ENCODE results near the gene GPR107.
A peak's percentile ranks its signal among the peaks of the same experiment; 100 is the strongest.

GPR107 gene

DNA sequence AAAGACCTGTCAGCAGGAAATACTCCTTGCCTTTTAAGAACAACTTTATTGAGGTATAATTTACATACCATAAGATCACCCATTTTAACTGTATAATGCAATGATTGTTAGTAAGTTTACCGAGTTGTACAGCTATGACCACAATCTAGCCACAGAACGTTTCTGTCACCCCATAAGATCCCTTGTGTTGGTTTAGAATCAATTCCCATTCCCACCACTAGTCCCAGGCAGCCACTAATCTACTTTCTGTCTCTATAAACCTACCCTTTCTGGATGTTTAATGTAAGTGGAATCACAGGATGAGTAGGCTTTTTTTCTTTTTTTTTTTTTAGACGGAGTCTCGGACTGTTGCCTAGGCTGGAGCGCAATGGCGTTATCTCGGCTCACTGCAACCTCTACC is 4.4 kb downstream of the GPR107 start:
- DNase-seq: no peak

DNA sequence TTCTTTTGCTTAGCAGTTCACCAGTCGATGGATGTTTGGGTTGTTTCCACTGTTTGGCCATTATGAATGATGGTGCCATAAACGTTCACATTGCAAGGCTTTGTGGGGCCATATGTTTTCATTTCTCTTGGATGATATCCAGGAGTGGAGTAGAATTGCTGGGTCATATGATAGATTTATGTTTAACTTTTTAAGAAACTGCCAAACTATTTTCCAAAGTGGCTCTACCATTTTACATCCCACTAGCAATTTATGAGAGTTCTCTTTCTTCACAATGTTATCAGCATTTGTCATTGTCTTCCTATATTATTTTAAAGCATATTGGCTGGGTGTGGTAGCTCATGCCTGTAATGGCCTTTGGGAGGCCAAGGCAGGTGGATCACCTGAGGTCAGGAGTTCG is 5.2 kb downstream of the GPR107 start:
- no peak for DNase-seq

DNA sequence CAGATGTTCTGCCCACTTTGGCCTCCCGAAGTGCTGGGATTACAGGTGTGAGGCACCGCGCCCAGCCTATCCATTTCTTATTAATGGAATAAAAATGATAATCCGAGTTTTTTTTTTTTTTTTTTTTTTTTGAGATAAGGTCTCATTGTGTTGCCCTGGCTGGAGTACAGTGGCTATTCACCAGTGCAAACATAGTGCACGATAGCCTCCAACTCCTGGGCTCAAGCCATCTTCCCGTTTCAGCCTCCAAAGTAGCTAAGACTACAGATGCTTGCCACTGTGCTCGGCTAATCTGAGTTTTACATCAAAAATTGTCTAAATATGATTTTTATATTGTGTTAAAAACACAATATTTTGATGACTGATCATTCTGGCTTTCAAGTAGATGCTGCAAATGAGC is 6.6 kb downstream of the GPR107 start:
- DNase-seq: no peak

DNA sequence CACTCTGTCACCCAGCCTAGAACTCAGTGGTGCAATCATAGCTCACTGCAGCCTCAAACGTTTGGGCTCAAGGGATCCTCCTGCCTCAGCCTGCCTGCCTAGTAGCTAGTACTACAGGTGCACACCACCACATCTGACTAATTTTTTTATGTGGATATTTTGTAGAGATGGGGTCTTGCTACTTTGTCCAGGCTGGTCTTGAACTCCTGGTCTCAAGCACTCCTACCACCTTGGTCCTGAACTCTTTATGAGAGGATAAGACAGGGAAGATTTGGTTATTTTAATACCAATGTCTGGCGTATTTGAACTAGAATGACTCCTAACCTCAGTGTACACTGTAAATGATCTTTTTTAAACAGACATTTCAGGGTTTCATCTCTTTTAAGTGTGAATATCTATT is 9.0 kb downstream of the GPR107 start:
- no peak for DNase-seq

DNA sequence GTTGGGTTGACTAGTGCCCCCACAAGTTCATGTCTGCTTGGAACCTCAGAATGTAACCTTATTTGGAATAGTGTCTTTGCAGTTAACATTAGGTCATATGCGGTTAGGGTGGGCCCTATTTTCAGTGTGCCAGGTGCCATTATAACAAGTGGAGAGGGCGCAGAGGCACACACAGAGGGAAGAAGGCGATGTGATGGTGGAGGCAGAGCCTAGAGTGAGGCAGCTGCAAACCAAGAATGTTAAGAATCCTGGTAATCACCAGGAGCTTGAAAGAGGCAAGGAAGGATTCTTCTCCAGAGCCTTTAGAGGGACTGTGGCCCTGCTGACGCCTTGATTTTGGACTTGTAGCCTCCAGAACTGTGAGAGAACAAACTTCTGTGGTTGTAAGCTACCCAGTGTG is 10.9 kb downstream of the GPR107 start:
- DNase-seq: no peak

DNA sequence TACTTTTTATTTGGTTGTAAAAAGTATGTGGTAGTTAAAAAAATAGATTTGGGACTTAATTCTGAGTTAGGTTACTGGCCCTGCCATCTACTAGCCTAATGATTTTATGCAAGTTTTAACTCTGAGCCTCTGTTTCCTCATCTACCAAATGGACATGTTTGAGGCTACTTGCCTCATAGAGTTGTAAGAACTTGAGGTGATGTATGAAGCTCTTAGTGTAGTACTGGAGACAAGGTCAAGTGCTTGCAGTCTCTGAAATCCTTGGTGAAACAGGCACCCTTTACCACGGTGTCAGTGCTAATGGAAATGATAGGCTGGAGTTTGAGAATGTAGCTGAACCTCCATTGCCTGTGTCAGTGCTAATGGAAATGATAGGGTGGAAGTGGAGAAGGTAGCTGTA is 15.3 kb downstream of the GPR107 start:
- peak; percentile 29 to 30 for DNase-seq

DNA sequence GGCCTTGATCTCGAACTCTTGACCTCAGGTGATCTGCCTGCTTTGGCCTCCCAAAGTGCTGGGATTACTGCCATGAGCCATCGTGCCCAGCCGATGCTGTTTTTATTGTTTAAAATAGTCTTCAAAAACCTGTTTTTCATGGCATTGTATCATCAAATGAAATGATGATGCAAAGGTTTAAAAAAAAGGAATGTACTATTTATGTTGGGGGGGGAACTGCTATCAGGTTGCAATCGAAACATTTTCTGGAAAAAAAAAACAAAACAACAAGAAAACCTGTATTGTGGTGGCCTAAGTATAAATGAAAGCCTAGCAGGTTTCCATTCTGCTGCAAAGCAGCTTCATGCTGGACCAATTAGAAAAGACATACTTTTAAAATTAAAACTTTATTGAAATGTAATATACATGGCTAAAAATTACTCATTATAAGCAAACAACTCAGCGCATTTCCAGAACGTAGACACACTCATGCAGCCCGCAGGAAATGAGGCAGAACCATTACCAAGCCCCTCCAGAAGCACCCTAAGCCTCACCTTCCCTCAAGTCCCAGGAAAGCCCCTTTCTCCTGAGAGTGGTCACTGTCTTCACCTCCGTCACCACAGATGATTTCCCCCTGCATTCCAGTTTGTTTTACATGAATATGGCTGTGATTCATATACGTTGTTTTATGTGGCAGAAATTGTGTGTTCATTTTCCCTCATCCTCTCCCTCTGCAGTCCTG is 19.0 kb downstream of the GPR107 start:
- no peak for DNase-seq

DNA sequence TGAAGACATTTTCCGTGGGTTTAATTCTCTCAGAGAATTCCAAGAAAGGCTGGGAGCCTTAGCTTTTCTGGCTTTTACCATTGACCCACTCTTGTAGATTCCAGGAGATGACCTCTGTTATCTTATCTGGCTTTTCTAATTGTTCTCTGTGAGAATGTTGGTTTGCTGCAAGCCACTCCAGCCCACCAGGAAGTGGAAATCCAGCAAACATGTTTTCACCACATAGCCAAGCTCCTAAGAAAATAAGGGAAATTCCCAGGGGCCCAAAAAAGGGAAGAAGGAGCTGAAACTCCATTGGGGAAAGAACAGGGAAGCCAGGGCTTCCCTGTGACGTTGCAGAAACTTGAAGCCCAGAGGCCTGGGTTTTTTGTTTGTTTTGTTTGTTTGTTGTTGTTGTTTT is 19.7 kb downstream of the GPR107 start:
- DNase-seq: peak; percentile 90 to 93

DNA sequence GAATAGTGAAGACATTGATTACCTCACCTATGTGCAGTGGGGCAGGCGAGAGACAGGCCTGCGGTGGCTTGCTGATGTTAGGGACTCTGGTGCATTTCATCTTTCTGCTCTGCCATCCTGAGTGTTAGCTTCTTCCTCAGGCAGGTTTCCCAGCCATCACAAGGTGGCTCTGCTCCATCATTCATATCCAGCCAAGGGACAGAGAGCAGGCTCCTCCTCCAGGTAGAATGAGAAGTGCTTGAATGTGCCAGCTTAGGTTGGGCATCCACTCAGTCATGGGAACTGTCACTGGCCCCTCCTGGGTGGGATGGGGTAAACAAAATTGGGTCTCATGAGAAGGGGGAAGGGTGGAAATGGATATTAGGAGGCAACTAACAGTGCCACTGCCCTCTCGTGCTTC is 24.8 kb downstream of the GPR107 start:
- no peak for DNase-seq

DNA sequence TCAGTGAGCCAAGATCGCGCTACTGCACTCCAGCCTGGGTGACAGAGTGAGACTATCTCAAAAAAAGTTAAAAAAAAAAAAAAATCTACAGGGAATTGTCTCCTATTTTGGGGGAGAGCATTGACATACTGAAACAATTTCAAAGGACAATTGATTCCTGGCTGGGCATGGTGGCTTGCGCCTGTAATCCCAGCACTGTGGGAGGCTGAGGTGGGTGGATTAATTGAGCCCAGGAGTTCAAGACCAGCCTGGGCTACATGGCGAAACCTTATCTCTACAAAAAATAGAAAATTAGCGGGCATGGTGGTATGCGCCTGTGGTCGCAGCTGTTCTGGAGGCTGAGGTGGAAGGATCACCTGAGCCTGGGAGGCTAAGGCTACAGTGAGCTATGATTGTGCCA is 30.6 kb downstream of the GPR107 start:
- DNase-seq: no peak

DNA sequence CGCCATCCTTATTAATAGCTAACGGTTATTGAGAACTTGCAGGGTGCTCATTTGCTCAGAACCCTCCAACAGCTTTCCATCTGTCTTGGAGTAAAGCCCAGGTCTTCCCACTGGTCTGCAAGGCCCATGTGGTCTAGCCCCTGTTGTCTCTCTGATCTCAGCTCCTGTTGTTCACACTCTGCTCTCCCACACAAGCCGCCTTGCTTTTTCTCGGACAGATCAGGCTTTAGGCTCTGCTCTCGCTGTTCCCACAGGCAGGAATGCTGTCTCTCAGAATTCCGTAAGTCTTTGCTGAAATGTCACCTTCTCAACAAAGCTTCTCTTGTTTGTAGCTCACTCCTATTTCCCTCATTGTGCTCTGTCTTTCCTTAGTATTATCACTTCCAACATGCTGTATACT is 34.3 kb downstream of the GPR107 start:
- DNase-seq: no peak

DNA sequence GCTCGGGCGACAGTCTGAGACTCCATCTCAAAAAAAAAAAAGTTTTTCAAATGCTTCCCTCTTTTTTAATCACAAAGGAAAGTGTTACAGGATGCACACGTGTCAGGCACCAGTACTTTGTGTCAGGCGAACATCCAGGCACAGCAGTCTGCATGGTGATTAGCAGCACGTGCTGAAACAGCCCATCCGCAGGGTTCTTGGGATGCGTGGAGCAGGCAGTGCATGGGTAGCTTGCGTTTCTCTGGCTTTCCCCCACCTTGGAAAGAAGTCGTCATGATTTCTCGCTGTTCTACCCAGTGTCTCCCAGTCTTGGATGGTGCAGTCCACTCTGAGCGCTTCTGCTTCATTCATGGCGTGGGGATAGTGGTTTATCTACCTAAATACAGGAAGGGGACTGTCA is 35.4 kb downstream of the GPR107 start:
- no peak for DNase-seq

DNA sequence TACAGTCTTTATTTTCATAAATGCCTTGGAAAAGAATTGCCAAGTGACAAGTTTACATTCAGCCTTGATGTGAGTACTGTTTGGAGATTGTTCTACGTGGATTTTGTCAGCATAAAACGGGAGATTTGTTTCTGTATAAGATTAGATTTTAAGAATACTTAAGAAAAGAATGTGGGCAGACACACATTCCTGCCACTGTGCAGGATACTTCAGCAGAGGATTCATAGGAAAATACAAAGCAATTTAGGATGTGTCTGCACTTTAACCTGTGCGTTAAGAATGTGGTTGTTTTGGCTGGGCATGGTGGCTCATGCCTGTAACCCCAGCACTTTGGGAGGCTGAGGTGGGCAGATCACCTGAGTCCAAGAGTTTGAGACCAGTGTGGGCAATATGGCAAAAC is 37.2 kb downstream of the GPR107 start:
- no peak for DNase-seq

DNA sequence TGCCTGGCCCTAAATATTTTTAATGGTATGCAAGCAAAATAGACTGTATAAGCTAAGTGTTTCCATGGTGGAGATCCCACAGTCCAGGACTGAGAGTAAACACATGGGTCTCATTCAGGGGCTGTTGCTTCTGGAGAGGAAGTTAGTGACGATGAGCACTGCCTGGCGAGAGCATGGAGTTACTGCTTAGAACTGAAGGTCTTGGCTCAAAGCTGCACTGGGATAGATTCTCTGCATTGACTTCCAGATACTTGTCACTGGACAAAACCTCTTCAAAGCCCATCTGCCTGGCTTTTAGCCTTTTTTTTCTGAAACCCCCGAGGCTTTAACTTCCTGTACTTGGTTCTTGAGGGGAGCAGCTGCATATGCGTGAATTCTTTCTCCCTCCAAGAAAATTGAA is 39.2 kb downstream of the GPR107 start:
- no peak for DNase-seq

DNA sequence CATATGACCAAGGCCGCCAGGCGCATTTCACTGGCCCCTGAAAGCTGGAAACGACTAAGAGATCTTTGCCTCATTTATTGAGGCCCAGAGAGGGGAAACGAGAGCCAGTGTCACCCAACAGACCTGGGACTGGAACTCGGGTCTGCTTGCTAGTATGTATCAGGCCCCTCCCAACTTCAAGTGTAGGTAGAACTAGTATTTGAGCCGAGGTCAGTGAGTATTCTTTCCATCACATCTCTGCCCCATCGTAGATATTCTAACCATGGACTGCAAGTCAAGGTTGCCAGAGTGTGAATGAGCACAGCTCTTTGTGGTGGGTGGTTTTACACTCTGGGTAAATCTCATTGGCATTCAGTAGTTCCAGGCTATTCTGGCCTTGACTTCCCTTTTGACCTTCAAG is 42.2 kb downstream of the GPR107 start:
- peak; percentile 8 to 50 for DNase-seq

DNA sequence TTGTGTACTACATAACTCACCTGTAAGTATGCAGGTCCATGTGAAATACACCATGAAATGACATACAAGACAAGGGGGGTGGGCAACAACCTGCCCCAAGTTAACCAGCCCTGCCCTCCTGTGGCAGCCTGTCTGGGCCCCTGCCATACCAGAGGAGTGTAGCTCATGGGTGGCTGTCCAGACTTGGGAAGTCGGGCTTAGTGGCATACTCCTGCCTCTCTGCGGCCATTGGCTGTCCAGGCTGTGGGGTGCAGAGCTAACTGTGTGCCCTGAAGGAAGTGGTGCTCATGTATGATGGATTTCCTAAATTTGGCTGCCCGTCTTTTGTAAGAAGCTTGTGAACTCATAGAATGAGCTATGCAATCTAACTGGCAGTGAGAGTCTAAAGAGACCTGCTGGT is 47.0 kb downstream of the GPR107 start:
- no peak for DNase-seq

DNA sequence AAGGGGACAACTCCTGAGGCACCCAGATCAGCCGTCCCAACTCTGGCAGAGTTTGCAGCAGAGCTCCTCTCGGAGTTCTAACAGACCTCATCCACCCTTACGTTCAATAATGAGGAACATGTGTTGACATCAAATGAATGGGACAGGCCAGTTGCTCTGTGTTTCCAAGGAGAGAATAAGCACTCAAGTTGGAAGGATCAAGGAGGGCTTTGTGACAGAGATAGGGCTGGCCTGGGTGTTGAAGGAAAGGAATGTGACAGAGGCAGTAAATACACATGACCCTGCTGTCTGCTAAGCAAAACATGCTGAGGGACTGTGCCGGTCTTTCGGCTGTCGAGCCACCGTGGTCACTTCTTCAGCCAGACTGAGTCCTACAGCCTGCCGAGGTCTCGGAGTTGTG is 48.2 kb downstream of the GPR107 start:
- DNase-seq: no peak

DNA sequence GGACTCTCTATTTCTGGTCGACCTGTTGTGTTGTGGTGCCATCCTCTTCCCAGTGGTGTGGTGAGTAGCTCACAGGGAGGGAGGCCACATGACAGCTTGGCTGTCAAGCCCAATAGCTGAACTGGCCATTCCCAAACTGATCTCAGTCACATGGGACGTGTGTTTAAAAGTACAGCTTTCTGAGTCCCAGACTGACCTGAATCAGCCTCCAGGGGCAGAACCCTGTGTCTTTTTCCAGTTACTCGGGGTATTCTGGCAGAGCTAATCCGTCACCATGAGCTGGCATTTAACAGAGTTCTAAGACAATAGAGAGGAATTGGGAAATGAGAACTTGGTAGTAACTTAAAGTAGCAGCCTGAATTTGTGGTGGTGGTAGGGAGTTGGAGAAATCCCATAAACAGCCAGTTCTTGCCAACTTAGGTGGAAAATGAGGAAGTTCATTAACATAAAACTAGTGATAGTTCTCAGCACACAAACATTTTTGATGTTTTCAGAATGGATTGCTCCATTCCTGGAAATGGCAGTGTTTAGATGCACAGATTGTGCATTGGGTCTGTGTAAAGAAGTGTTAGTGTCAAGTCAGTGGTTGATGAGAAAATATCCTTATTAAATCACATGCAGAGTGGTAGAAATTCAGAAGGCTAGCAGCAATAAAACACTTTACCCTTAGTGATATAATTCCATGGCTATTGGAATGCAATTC is 50.9 kb downstream of the GPR107 start:
- peak; percentile 31 to 49 for DNase-seq

DNA sequence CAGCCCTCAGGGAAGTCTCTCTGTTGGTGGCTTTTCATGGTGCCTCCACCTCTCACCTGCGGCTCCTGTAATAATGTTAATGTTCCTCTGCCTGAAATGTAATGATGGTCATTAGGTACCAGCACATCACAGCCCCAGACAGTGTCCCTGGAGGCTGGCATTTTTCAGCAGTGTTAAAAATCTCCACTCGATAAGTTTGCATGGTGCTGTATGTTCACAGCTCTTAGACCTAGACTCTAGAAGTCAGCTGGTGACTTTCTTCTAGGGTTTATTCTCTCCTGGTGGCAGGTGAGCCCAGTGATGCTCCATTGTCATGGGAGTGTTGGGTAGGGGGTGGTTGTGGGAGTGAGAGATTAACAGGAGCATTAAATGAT is 53.1 kb downstream of the GPR107 start:
- no peak for DNase-seq

DNA sequence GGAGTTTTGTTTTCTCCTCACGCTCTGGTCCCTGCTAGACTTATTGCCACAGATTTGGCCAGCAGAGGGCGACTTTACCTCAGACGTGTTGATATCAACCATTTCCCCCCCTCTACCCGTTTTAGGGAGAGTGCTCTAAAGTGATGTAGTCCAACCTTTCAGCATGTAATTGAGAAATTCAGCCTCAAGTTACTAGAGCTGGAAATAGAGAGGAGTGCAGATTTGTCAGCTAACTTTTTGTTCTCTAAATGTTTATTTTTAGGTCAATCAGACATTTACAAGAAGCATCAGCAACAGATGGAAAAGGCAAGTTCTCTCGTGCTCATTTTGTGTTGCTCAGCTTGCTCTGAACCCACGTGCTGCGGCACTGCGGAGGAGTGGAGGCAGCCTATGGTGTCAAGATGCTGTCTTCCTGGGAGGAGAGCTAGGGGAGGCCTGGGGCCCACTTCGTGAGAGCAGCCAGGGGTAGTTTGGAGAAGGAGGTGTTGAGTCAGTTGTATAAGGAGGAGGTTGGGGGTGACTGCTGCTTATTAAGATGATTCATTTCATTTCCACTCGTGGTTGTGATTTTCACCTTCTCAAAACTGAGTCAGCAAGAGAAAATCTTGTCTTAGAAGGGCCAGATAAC is 53.6 kb downstream of the GPR107 start:
- DNase-seq: peak; percentile 41 to 93

DNA sequence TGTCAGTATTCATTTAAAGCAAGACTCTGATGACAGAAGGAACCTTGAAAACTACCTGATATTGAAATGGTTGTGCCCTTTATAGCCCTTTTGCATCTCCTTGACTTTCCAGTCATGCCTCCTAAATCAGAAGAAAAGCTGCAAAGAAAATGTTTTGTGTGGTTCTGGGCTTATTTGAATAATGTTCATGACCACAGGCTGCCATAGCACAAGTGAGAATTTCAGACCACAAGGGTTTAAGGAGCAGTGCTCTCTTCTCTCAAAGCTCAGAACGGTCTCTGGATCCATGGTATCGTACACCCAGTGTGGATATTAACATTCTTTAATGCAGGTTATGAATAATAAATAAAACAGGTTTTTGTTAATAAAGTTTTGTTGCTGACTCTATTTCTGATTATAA is 54.2 kb downstream of the GPR107 start:
- no peak for DNase-seq

DNA sequence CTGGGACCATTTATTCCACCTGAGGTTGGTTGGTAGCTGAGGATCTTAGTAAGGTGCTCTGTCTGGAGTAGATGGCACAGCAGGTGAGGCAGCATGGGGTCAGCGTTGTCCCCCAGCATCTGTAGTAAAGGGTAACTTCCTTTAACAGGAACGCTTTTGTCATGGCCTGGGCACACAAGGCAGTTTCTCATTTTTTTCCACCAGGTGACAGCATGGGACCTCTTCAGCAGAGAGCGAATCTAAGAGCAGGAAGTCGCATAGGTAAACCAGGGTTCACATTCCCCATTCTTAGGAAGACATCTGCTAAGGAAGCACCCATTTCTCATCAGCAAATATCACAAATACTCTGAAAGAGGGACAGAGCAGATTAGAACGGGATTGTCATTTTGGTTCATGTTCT is 56.5 kb downstream of the GPR107 start:
- DNase-seq: no peak

DNA sequence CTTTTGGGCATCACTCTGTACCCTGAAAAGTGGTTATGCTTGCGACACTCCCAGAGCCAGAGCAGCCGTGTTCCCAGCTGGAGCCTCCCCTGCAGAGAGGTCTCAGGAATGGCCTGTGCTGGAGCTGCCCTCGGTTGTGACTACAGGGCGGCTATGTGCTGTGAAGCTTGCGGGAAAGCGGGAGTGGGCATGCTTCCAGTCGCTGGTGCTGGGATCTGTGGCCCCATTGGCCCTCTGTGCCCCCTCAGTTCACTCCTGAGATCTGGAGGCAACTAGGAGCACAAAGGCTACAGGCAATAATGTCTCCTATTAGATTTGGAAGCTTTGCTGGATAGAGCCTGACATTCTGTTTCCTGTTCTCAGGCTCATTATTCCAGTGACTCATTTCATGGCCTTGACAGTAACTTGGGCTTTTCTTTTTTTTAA is 56.9 kb downstream of the GPR107 start:
- DNase-seq: no peak

DNA sequence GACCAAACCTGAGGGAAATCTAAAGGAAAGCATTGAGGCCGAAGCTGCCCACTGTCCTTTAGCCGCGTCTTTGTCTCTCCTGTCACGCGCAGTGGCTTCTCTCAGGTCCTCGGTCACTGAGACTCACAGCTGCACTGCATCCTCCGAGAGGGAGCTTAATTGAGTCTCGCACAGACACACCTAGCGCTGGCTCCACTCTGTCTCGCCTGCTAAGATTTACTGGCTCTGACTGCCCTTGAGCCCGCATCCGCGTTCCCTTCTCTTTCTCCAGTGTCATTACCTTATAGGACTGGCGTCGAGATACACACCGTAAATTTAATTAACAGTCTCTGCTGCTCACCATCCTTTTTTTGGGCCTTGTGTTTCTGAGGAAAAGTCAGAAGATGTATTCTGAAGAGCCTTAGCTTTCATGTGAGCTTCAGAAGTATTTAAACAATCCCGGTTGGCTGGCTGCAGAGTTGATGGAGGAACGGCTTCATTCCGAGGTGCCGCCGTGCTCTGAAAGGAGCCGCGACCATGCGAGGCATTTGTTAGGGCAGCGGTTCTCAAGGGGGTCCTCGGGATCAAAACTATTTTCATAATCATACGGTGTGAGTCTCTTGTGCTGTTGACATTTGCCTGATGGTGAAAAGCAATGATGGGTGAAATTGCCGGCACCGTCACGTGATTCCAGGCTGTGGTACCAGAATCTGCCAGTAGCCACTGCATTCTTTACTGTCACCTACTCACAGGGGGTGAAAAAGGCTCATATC is 58.3 kb downstream of the GPR107 start:
- DNase-seq: no peak

All from inflammatory macrophage treated with lipopolysaccharide for 1 hour (primary cell).